Measurements from ENCODE around the gene DCLK1. TPM values are rescaled to one million over a fixed set of nuclear protein-coding genes. Genes with fewer than 3 reads are reported as not detected.

DCLK1 gene
- total RNA-seq, 1 experiment from 2014 or later, result 36.2 TPM

DNA sequence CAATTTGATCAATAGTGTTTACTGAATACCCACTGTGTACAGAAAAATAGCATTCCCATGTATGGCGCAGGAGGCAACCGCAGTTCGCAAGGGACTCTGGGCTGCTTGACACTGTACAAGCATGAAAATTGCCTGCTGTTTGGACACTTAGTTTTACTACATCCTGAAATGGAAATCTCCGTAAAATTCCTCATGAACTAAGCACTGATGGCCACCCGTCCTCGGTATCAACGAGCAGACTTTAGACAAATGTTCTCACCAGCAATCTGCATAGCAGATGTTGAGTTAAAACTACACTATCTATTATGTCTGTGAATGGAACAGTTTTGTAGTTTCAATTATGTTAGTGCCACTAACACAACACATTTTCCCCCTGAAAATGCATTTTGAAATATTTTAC lies 294.7 kb downstream of the DCLK1 start:
- Mint-ChIP-seq H3K27me3 (ENCODE audit: low read depth) (no peaks in the 10 kb centered on the region), H3K4me3 (no peak overlapping the region)

More for the DNA sequence above, 294.7 kb downstream of the DCLK1 start:
- H3K4me1 Mint-ChIP-seq, result peaks cover 8 to 10% of the 10 kb centered on the region in 2 experiments
- H3K4me2 ChIP-seq (ENCODE audit: insufficient read depth, insufficient read length, low read length), result no peak overlapping the region
- H3K23me2 ChIP-seq (ENCODE audit: insufficient read length, low read depth, low read length, poor library complexity, severe bottlenecking), result no peaks in the 10 kb centered on the region
- no peak overlapping the region for H3K18ac ChIP-seq (ENCODE audit: insufficient read length, low read depth, low read length)
- no peak overlapping the region for H3K9ac ChIP-seq (ENCODE audit: extremely low read depth, insufficient read length, low read length)
- no peak overlapping the region for H3K56ac ChIP-seq (ENCODE audit: insufficient read length, low read depth, low read length)
- no peak overlapping the region for H2BK5ac ChIP-seq (ENCODE audit: insufficient read length, low read length)
- H3K79me2 ChIP-seq (ENCODE audit: insufficient read depth, low read length), result no peaks in the 10 kb centered on the region
- H2BK120ac ChIP-seq (ENCODE audit: low read depth, low read length, poor library complexity, severe bottlenecking), result no peak overlapping the region
- no peak overlapping the region for H3K4ac ChIP-seq (ENCODE audit: low read depth, low read length)
- H3T11ph ChIP-seq (ENCODE audit: low read length), result no peak overlapping the region
- H2BK15ac ChIP-seq (ENCODE audit: low read depth, low read length), result no peak overlapping the region
- no peak overlapping the region for H3K23ac ChIP-seq (ENCODE audit: insufficient read length, low read depth, low read length)
- no peak overlapping the region for H4K91ac ChIP-seq (ENCODE audit: insufficient read length, low read depth, low read length)
- TF ChIP-seq, protein P1, sequence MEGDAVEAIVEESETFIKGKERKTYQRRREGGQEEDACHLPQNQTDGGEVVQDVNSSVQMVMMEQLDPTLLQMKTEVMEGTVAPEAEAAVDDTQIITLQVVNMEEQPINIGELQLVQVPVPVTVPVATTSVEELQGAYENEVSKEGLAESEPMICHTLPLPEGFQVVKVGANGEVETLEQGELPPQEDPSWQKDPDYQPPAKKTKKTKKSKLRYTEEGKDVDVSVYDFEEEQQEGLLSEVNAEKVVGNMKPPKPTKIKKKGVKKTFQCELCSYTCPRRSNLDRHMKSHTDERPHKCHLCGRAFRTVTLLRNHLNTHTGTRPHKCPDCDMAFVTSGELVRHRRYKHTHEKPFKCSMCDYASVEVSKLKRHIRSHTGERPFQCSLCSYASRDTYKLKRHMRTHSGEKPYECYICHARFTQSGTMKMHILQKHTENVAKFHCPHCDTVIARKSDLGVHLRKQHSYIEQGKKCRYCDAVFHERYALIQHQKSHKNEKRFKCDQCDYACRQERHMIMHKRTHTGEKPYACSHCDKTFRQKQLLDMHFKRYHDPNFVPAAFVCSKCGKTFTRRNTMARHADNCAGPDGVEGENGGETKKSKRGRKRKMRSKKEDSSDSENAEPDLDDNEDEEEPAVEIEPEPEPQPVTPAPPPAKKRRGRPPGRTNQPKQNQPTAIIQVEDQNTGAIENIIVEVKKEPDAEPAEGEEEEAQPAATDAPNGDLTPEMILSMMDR (conservative IDR thresholded peaks at IDR 0.05), result no peak
- H4K5ac ChIP-seq (ENCODE audit: insufficient read length, low read depth, low read length), result no peak overlapping the region
- no peak overlapping the region; a peak in 1 of 7 replicates for H3K27ac Mint-ChIP-seq
- no peaks in the 10 kb centered on the region for H3K9me3 Mint-ChIP-seq
- H2BK20ac ChIP-seq (ENCODE audit: low read depth, low read length, poor library complexity, severe bottlenecking), result no peak overlapping the region
- DNase-seq, result no peak
- H3K27ac ChIP-seq (ENCODE audit: insufficient read length, low read depth, low read length), result no peak overlapping the region
- no peak overlapping the region for H2BK12ac ChIP-seq (ENCODE audit: insufficient read length, low read depth, low read length)
- H3K14ac ChIP-seq (ENCODE audit: insufficient read depth, low read length), result no peak overlapping the region
- WGBS (ENCODE audit: extremely low coverage, insufficient read length, low lambda C conversion rate), result no CpG with 5 or more reads among the region's 7 CpGs
- no peak overlapping the region for H4K8ac ChIP-seq (replicated peaks; ENCODE audit: insufficient read length, low read depth, low read length)
- H3K27me3 ChIP-seq (ENCODE audit: insufficient read depth, low read length), result no peaks in the 10 kb centered on the region
- no peak overlapping the region for H2AK5ac ChIP-seq (ENCODE audit: insufficient read length, low read length)
- no peaks in the 10 kb centered on the region for H3K4me1 ChIP-seq (ENCODE audit: insufficient read depth, low read length)
- H3K79me1 ChIP-seq (ENCODE audit: insufficient read depth, low read depth, low read length, poor library complexity, severe bottlenecking), result no peaks in the 10 kb centered on the region
- H2AFZ ChIP-seq (ENCODE audit: low read length), result no peak overlapping the region
- no peaks in the 10 kb centered on the region for H4K20me1 ChIP-seq (ENCODE audit: control insufficient read depth, insufficient read depth, insufficient read length)
- no peaks in the 10 kb centered on the region for H3K9me3 ChIP-seq (ENCODE audit: control insufficient read depth, low read depth, low read length)
- peaks cover 0 to 25% (median 5%) of the 10 kb centered on the region in 3 experiments; a peak in 3 of 7 replicates for H3K36me3 Mint-ChIP-seq (ENCODE audit: insufficient read depth in 1 of 3, low read depth in 3 of 3)
